22Rv1 (cell line): ENCODE data around the gene EXOC3L1.

Experiments
- CTCF ChIP-seq: fragments of 450-650 bp; IDR thresholded peaks from 2 replicates; pipeline ENCODE4 v1.5.1; 2017; ENCODE audit warnings: mild to moderate bottlenecking
- ZFX ChIP-seq: fragments of 450-650 bp; IDR thresholded peaks from 2 replicates; pipeline ENCODE4 v1.6.1; 2017; ENCODE audit warnings: antibody characterized with exemption, borderline replicate concordance

GRCh38 chr16:67142342-67142741 lies 47.6 kb downstream of the EXOC3L1 start:
- TF ChIP-seq CTCF (no peak), ZFX (no peak)
